GM18526 (cell line): ENCODE data around the gene CCDC71L.

Experiments
- POLR2A ChIP-seq: IDR thresholded peaks from 3 replicates; pipeline ENCODE4 v1.6.1; 2011; ENCODE audit not compliant: insufficient read length; ENCODE audit errors: extremely low read depth

Gene CCDC71L

DNA sequence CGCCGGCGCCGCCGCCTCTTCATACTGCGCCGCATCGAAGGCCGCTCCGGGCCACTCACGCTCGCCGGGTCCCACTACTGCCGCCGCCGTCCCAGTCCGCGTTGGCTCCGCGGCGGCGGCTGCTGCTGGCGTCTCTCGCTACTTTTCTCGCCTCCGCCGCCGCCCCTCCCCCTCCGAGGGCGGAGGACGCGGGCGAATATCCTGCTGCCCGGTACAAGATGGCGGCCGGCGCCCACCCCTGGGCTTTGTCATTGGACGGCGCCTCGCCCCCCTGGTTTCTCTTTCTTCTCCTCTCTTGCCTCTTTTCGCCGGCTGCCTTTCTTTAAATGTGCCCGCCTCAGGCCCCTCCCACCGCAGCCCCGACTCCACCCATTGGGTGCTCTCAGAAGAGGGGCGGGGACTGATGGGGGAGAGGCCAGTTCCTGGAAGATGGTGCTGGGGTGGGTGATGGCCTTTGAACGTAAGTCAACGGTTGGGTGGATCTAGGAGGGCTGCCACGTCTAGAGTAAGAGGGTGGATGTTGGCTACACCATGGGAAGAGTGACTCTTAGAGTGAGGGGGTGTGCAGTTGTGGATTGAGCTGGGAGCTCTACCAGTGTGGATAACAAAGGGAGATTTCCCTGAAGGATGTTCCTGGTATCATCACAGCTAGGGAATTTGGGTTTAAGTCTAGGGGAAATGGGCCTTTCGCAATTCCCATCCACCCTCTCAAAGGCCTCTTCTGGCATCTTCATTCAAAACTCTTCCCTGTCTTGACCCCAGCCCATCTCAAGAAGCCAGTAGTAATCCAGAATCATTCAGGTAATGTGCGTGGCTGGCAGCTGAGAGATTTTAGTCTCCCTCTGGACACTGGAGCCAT lies at the start of gene CCDC71L:
Gene CCDC71L (minus strand): TSS at position 297 of the 859 bp plus-strand sequence. CDS start 262 bp downstream, at position 35.
- peak; percentile 61 for TF ChIP-seq POLR2A

DNA sequence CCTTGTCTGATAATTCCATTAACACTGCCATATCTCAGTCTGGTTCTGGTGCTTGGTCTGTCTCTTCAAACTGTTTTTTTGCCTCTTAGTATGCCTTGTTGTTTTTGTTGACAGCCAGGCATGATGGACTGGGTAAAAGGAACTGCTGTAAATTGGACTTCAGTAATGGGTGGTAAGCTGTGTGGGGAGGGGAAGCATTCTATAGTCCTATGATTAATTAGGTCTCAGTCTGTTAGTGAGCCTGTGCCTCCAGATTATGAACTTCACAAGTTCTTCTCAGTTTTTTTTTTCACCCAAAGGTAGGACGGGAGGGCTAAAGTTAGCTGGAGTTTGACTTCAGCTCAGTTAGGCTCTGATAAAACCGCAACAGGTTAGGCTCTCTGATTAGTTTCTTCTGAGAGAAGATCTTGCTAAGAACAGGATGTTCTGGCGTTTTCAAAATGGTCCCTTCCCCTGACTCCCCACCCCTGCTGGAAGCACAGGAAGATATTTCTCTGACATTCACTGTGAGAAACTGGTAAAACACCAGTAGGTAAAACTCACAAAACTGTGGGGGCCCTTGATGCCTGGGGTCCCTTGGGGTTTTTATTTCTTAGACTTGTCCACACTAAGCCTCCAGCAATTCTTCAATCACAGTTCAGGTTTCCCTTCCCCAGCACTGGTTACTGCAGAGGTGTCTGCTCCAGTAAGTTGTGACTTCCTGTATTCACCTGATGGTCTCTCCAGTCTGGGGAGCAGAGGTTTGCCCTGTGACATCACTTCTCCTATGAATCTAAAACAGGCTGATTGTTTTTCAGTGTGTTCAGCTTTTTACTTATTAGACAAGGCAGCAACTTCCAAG lies 43.3 kb upstream of the CCDC71L start:
- TF ChIP-seq POLR2A = no peak

DNA sequence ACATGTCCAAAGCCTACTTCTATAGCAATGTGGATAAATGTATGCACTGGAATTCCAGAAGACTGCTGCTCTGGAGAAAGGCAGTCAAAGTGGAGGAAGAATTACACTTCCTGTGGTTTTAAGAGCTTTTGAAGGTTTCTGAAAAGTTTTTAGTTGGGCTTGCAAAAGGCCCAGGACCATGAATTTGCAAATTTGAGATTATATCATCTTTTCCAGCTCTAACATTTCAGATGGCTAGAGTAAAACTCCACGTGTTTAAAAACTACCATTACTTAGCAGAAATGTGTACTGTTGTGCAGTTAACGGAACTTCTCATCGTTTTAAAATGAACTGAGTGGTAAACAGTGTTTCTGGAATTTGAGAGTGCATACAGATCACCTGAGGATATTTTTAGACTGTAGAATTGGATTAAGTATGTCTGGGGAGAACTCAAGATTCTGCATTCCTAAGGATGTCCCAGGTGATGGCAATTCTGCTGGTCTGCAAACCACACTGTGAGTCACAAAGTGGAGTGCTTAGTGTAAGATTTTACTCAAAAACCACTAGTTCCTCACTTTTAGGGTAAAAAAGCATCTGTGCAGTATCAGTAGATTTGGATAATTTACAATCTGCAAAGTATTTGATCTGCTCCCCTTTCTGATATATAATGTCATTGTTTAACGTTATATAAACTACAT lies 32.9 kb upstream of the CCDC71L start:
- no peak for TF ChIP-seq POLR2A

DNA sequence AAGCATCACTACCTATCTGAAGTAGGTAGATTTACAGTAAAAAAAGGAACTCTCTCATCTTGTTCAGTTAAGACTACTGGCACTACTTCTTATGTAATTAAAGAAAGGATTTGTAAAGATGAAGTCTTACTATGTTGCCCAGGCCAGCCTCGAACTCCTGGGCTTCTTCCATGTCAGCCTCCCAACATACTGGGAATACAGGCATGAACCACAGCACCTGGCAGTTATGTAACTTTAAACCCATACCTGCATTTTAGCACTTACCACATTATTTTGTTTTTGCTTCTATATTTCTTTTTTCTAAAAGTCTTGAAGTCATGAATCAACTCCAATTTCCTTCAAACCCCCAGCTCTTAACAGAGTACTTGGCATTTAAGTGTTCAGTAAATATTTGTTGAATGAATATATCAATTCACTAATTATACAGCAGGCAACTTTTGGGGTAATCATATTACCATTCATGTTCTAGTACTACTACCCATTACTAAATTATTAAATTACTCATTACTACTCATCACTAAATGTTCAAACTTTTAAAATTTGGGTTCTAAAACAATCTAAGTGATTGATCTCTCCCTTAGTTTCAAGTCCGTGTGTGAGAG lies 31.6 kb upstream of the CCDC71L start:
- no peak for TF ChIP-seq POLR2A

DNA sequence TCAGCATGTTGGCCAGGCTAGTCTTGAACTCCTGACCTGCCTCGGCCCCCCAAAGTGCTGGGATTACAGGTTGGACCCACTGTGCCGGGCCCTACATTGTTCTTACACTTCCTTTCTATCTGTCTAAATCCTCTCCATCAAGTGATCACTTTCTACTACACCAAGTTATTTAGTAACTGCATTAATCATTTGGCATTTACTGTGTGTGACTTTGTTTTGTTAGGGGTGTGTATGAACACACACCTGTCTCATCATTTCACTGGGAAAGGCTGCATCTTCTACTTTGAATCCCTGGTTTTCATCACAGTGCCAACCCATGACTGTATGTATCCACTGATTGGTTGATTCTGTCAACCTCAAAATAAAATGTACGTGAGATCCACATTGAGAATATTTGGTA lies 23.0 kb upstream of the CCDC71L start:
- no peak for TF ChIP-seq POLR2A

DNA sequence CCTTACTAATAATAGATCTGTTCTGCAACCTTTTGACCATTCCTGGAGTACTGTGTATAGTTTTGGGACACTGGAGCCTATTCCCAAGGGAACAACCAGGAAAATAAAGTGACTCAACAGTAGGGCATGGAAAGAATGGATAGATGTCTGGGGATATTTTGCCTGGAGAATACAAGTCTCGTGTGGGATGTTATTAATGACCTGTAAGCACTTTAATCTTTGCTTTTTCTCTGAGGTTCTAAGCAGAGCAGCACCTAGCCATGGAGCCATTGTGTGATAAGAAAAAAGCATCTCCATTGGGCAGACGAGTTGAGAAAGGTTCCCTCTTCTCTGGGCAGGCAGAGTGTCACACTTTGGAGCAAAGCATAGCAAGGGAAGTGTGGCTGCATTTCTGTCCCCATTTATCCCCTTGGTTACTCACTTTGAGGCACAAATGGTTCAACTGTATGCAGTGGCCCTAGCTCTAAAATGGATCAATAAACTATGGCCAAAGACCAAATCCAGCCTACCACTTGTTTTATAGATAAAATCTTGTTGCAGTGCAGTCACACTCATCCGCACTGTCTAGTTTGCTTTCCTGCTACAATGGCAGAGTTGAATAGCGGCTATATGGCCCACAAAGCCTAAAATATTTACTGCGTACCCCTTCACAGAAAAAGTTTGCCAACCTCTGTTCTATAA lies 21.0 kb upstream of the CCDC71L start:
- no peak for TF ChIP-seq POLR2A

DNA sequence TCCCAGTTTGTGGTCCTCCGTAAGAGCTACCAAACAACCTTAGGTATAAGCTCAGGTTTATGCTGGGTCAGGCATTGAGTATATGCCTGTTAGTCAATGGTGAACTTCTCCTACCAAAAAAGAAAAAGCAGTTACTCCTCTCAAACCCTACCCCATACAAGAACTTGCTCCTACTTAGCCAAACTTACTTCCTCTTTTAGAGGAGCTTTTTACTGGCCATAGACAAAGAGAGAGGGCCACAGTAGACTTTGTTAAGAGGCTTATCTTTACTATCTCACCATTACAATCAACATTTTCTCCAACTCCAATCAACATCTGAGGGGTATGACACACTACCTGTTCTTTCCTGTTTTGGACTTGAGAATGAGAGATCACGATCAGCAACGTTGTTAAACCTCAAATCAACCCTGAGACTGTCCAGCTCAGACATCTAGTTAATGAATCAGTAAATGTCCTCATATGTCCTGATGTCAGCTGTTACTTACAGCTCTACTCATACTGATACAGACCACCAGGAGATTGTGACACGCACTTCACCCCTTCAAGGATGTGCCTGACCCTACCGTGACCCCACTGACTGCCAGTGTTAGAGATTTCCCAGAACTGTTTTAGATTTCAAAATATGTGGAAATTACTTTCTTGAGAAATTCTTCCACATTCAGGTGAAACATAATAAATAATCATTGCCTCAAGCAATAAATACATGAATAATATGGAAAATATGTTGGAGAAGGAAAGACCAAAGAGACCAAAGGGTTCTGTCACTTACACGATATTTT lies 18.4 kb upstream of the CCDC71L start:
- TF ChIP-seq POLR2A = no peak

DNA sequence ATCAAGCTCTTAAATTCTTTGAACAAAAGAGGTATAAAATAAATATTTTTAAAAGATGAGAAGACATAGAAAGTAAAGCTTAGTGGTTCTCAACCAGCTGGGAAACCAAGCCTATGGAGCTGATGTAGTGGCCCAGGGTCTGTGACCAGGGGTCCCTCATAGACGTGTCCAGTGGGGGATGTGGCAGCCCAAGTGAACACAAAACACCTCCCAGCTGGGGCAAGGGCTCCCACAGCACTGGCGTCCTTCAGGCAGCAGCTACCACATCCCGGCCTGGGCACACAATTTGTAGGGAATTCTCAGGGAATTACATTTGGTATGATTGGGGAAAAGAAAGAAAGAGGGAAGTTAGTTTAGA lies 17.8 kb upstream of the CCDC71L start:
- TF ChIP-seq POLR2A = no peak

DNA sequence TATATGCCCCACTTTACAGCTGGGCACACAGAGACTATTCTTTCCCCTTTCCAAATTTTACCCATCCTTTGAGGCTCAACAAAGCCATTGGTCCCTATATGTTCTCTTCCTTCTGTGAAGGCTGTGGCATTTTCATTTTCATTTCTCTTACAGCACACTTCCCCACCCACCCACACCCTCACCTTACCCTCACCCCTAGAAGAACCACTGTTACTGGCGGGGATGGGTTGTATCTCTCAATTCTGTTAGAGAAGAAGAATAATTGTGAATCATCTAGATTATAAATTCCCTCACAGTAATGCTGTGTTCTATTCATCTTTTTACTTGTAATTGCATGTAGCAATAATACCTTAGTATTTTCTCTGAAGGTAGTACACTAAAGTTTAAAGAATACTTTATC lies 10.2 kb upstream of the CCDC71L start:
- no peak for TF ChIP-seq POLR2A

DNA sequence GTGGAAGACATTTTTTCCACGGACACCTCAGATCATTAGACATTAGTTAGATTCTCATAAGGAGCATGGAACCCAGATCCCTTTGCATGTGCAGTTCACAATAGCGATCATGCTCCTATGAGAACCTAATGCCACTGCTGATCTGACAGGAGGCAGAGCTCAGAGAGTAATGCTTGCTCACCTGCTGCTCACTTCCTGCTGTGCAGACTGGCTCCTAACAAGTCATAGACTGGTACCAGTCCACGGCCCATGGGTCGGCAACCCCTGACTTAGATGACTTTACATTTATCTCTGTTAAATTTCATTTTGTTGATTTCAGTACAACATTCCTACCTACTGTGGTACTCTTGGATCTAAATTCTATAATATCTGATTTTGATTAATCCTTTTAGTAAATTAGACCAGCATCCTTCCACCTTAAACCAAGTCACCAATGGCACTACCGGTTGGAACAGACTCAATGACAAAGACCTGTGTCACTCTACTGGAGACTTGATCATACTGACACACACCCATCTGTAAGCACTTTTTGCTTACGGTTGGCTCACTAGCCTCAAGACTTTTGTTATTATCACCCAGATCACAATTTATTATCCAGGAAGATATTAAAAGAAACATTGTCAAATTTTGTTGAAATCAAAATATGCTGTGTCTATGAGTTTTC lies 8.0 kb upstream of the CCDC71L start:
- no peak for TF ChIP-seq POLR2A

DNA sequence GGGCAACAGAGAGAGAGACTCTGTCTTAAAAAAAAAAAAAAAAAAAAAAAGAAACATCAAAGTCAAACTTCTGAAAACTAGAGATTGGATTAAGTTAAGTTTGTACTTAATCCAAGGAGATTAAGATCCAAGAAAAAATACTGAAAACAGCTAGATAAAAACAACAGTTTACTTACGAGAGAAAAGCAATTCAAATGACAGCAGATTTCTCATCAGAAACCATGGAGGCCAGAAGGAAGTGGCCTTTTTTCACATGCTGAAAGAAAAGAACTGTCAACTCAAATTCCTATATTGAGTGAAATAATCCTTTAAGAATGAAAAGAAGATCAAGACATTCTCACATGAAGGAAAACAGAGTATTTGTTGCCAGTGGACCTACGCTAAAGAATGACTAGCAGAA lies 5.4 kb upstream of the CCDC71L start:
- TF ChIP-seq POLR2A = no peak

DNA sequence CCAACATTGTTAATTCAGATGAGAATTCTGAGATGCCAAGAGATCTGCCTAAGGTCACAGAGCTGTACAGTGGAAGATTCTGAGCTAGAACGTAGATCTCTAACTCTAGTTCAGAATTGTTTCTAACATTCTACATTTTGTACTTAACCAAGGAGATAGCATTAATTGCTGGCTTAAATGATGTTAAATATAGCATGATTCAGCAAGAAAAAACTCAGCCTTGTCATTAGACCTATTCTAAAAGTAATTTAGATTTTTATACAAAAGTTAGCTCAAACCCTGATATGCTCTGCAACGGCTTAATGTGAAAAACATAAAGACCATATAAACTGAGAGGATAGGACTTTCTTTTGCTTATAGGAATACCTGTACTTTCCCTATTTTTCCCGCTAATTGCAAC lies 3.4 kb upstream of the CCDC71L start:
- TF ChIP-seq POLR2A = no peak
